HepG2 (cell line): ENCODE data around the gene PLSCR3. TPM values are rescaled to one million over a fixed set of nuclear protein-coding genes. Genes with fewer than 3 reads are reported as not detected.

Source experiments
- ATF3 ChIP-seq: sonication (generic); formaldehyde crosslinking; IDR thresholded peaks from 2 replicates; pipeline ENCODE4 v1.4.0; 2020; ENCODE audit warnings: missing genetic modification reagents
- ATF7-NPFF ChIP-seq: sonication (generic); formaldehyde crosslinking; IDR thresholded peaks from 2 replicates; pipeline ENCODE4 v1.8.1; 2023; ENCODE audit warnings: mild to moderate bottlenecking, low read depth, missing genetic modification reagents, moderate library complexity
- ELF4 ChIP-seq: sonication (generic); formaldehyde crosslinking; IDR thresholded peaks from 2 replicates; pipeline ENCODE4 v1.5.0; 2020; ENCODE audit warnings: missing genetic modification reagents, mild to moderate bottlenecking, moderate library complexity, borderline replicate concordance
- FOXA1 ChIP-seq, 2 experiments: fragments of 450-650 bp in 1 of 2; sonication (generic) in 1 of 2; formaldehyde crosslinking in 1 of 2; IDR thresholded peaks; 2 replicates each; pipeline versions ENCODE4 v1.4.0 to v1.6.1; 2016 to 2020; ENCODE audit warnings: missing genetic modification reagents in 1 of 2
- FOXO1 ChIP-seq: sonication (generic); formaldehyde crosslinking; IDR thresholded peaks from 2 replicates; pipeline ENCODE4 v1.4.0; 2020; ENCODE audit warnings: missing genetic modification reagents
- FOXO4 ChIP-seq: sonication (generic); formaldehyde crosslinking; conservative IDR thresholded peaks from 2 replicates; pipeline ENCODE4 v1.8.1; 2023; ENCODE audit warnings: missing genetic modification reagents
- HMGXB4 ChIP-seq, 2 experiments: sonication (generic) in 1 of 2; formaldehyde crosslinking in 1 of 2; IDR thresholded peaks; 2 replicates each; pipeline versions ENCODE4 v1.4.0 to v1.6.1; 2018 to 2020; ENCODE audit warnings: missing genetic modification reagents in 2 of 2, borderline replicate concordance in 1 of 2, low read depth in 1 of 2, mild to moderate bottlenecking in 1 of 2, missing biosample characterization in 1 of 2
- ISX ChIP-seq: sonication (generic); formaldehyde crosslinking; conservative IDR thresholded peaks from 2 replicates; pipeline ENCODE4 v1.5.0; 2020; ENCODE audit warnings: missing genetic modification reagents
- KLF11 ChIP-seq: IDR thresholded peaks from 2 replicates; pipeline ENCODE4 v1.6.1; 2016; ENCODE audit warnings: missing compliant biosample characterization
- KLF15 ChIP-seq: sonication (generic); formaldehyde crosslinking; IDR thresholded peaks from 2 replicates; pipeline ENCODE4 v1.8.1; 2023; ENCODE audit warnings: borderline replicate concordance, mild to moderate bottlenecking, inconsistent platforms, missing genetic modification reagents, mixed read lengths
- NCOR1 ChIP-seq: fragments of 200-600 bp; sonication (generic); IDR thresholded peaks from 2 replicates; pipeline ENCODE4 v1.7.0; 2017; ENCODE audit warnings: antibody characterized with exemption, low read length, borderline replicate concordance
- NFIB ChIP-seq: sonication (generic); formaldehyde crosslinking; IDR thresholded peaks from 2 replicates; pipeline ENCODE4 v1.9.0; 2021; ENCODE audit warnings: missing genetic modification reagents, mild to moderate bottlenecking, borderline replicate concordance
- TBL1XR1 ChIP-seq: fragments of 150-350 bp; IDR thresholded peaks from 2 replicates; pipeline ENCODE4 v1.6.1; 2014; ENCODE audit warnings: borderline replicate concordance, low read length; ENCODE audit not compliant: partially characterized antibody
- TEAD3 ChIP-seq: optimal IDR thresholded peaks from 2 replicates; pipeline ENCODE3; 2016; ENCODE audit warnings: borderline replicate concordance
- ZFP62 ChIP-seq: sonication (generic); formaldehyde crosslinking; IDR thresholded peaks from 2 replicates; pipeline ENCODE4 v1.4.0; 2020; ENCODE audit warnings: missing genetic modification reagents
- ZGPAT ChIP-seq: IDR thresholded peaks from 2 replicates; pipeline ENCODE4 v1.6.1; 2016; ENCODE audit warnings: mild to moderate bottlenecking
- ZMAT5 ChIP-seq: sonication (generic); formaldehyde crosslinking; IDR thresholded peaks from 2 replicates; pipeline ENCODE4 v1.5.0; 2020; ENCODE audit warnings: mild to moderate bottlenecking, low read depth, missing genetic modification reagents, borderline replicate concordance
- ZNF317 ChIP-seq: sonication (generic); formaldehyde crosslinking; IDR thresholded peaks from 2 replicates; pipeline ENCODE4 v1.5.0; 2020; ENCODE audit warnings: mild to moderate bottlenecking, missing genetic modification reagents
- ZNF7 ChIP-seq: IDR thresholded peaks from 2 replicates; pipeline ENCODE4 v1.6.1; 2016; ENCODE audit warnings: missing biosample characterization, missing genetic modification reagents
- polyA plus RNA-seq, 8 experiments: library from polyadenylated mRNA; depleted of rRNA in 3 of 8; stranded (reverse) in 7 of 8; unstranded in 1 of 8; fragments of >200 nt; fragmentation: Illumina TruSeq in 4 of 8; extraction: Trizol in 4 of 8; gene quantifications; 2 replicates each; pipeline versions ENCODE4 v1.2.1 to v1.2.3, GENCODE V29; 2011 to 2016; ENCODE audit warnings: low read depth in 4 of 8, missing spikeins in 1 of 8, mixed read lengths in 1 of 8; ENCODE audit not compliant: insufficient read depth in 1 of 8
- total RNA-seq, 5 experiments: library from RNA; depleted of rRNA; stranded (reverse); fragments of >200 nt; fragmentation: Illumina TruSeq; extraction: Trizol; gene quantifications; 2 replicates each; pipeline ENCODE4 v1.2.3, GENCODE V29; 2016; ENCODE audit warnings: low read depth in 1 of 5

The PLSCR3 gene
- total and polyA plus RNA-seq, 2 of the 13 experiments (the other 11 are each of a cell fraction or from before 2014, with no cell fraction given), result 5.6 to 6.2 TPM

- no peak for TF ChIP-seq FOXO4
- no peak for TF ChIP-seq FOXO1 (CRISPR knock-in tag)
- TF ChIP-seq TBL1XR1, result no peak
- TF ChIP-seq TEAD3 (CRISPR knock-in tag), result peak; percentile 78
- TF ChIP-seq KLF15 (CRISPR knock-in tag), result no peak
- no peak for TF ChIP-seq FOXA1 (IDR thresholded peaks at IDR 0.05)
- no peak for TF ChIP-seq FOXA1 (CRISPR knock-in tag; IDR thresholded peaks at IDR 0.05)
- TF ChIP-seq ATF3 (CRISPR knock-in tag), result no peak
- TF ChIP-seq NFIB (CRISPR knock-in tag), result no peak
- no peak for TF ChIP-seq ZMAT5 (CRISPR knock-in tag)
- TF ChIP-seq ZGPAT (CRISPR knock-in tag), result no peak
- TF ChIP-seq ZNF317 (CRISPR knock-in tag), result no peak
- peak; percentile 34; the same call in 1 of the 2 replicates for TF ChIP-seq ATF7-NPFF (CRISPR knock-in tag)
- TF ChIP-seq NCOR1, result no peak
- no peak for TF ChIP-seq ZNF7
- no peak for TF ChIP-seq ZFP62
- TF ChIP-seq ISX, result no peak
- peak; percentile 76 to 81 for TF ChIP-seq HMGXB4 (CRISPR knock-in tag; IDR thresholded peaks at IDR 0.05; ENCODE audit: borderline replicate concordance in 1 of 2, low read depth in 1 of 2)
- no peak for TF ChIP-seq KLF11 (CRISPR knock-in tag)
- no peak for TF ChIP-seq ELF4 (CRISPR knock-in tag)
These were observed 42.4 kb upstream of the PLSCR3 start (continued) for GRCh38 chr17:7436556-7437368.
